ENCODE results near the gene SH2D1A. TPM values are rescaled to one million over a fixed set of nuclear protein-coding genes. Genes with fewer than 3 reads are reported as not detected.
"Not testable (repeated sequence)": the region's sequence is repeated elsewhere in the genome, so short reads cannot be mapped to it uniquely, and the experiment has no call there.

Gene SH2D1A
- total RNA-seq, 4 donors from 2014 or later, result 1.7 to 8.6 (median 5.5) TPM

DNA sequence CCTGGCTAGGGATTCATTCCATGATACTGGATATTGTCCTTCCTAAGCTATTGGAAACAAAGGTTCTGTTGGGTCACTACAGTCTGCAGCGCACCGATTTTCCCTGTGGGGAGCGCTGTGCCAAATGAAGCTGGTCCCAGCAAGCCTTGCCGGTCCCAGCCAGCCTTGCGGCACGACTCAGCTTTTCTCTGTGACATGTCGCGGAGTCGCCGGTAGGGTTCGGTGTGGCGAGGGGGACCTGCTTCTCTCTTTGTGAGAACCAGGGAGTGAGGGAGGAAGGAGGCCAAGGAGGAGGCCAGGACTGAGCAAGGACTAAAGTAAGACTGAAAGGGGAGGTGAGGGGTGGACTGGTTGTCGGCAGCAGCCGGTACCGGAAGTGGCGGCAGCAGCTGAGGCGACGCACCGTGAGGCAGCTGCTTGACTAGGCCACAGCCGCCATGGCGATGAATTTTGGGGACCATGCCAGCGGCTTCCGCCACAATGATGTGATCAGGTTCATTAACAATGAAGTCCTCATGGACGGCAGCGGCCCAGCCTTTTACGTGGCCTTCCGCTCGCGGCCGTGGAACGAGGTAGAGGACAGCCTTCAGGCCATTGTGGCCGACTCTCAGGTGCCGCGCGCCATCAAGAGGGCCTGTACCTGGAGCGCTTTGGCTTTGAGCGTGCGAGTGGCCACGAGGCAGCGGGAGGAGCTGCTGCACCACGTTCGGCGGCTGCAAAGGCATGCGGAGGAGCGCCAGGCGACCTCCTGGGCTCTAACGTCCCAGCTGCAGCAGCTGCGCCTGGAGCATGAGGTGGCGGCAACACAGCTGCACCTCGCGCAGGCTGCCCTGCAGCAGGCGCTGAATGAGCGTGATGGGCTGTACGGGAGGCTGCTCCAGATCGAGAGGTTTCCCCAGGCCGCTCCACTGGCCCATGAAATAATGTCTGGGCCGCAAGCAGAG is 13.6 kb upstream of the SH2D1A start, which contains the start of gene TEX13D:
TSS of gene TEX13D (plus strand) at position 180 of the 944 bp plus-strand sequence. CDS start at position 438, 258 bp downstream.
- DNase-seq (ENCODE audit: extremely low spot score), result no peak
- Histone ChIP-seq H3K4me1 (no peaks in the 10 kb centered on the region), H3K9me3 (no peaks in the 10 kb centered on the region), H3K27ac (replicated peaks in 1 of 4) (no peak within 1 kb of the TSS), H3K4me3 (no peak within 1 kb of the TSS), H3K27me3 (no peaks in the 10 kb centered on the region), H3K36me3 (no peaks in the 10 kb centered on the region)
- intact Hi-C loops (cut with DNase I), result no loop called here
- no peak for TF ChIP-seq POLR2AphosphoS5 (IDR thresholded peaks at IDR 0.05)
- no peak for TF ChIP-seq EP300 (IDR thresholded peaks at IDR 0.05)
- TF ChIP-seq POLR2A (IDR thresholded peaks at IDR 0.05; ENCODE audit: low read depth), result no peak
- TF ChIP-seq, protein P1, sequence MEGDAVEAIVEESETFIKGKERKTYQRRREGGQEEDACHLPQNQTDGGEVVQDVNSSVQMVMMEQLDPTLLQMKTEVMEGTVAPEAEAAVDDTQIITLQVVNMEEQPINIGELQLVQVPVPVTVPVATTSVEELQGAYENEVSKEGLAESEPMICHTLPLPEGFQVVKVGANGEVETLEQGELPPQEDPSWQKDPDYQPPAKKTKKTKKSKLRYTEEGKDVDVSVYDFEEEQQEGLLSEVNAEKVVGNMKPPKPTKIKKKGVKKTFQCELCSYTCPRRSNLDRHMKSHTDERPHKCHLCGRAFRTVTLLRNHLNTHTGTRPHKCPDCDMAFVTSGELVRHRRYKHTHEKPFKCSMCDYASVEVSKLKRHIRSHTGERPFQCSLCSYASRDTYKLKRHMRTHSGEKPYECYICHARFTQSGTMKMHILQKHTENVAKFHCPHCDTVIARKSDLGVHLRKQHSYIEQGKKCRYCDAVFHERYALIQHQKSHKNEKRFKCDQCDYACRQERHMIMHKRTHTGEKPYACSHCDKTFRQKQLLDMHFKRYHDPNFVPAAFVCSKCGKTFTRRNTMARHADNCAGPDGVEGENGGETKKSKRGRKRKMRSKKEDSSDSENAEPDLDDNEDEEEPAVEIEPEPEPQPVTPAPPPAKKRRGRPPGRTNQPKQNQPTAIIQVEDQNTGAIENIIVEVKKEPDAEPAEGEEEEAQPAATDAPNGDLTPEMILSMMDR (IDR thresholded peaks at IDR 0.05), result no peak
- WGBS, result 92% methylated on average over 40 of the region's 57 CpGs

DNA sequence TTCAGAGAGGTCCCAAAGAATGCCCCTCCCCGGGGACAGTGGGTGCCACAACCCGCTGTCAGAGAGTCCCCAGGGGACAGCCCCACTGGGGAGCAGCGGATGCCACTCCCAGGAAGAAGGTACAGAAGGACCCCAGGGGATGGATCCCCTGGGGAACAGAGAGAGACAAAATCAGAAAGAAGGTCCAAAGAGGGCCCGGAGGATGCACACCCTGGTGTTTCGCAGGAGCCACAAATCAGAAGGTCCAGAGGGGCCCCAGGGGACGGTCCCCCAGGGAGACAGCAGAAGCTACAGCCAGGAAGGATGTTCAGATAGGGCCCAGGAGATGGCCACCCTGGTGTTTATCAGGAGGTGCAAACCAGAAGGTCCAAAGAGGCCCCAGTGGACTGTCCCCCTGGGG is 12.5 kb upstream of the SH2D1A start:
- TF ChIP-seq POLR2A (IDR thresholded peaks at IDR 0.05; ENCODE audit: low read depth) (no peak), EP300 (IDR thresholded peaks at IDR 0.05) (no peak), POLR2AphosphoS5 (IDR thresholded peaks at IDR 0.05) (no peak)
- TF ChIP-seq, protein P1 (IDR thresholded peaks at IDR 0.05), result no peak
- H3K9me3 ChIP-seq, result no peaks in the 10 kb centered on the region
- no peaks in the 10 kb centered on the region for H3K4me1 ChIP-seq
- no peak for DNase-seq (ENCODE audit: extremely low spot score)
- H3K36me3 ChIP-seq, result no peaks in the 10 kb centered on the region
- H3K27me3 ChIP-seq, result no peaks in the 10 kb centered on the region
- no peak overlapping the region for H3K27ac ChIP-seq (replicated peaks in 1 of 4)
- H3K4me3 ChIP-seq, result no peak overlapping the region
- intact Hi-C loops (cut with DNase I), result no loop called here
- 77% methylated on average over 6 of the region's 6 CpGs for WGBS

DNA sequence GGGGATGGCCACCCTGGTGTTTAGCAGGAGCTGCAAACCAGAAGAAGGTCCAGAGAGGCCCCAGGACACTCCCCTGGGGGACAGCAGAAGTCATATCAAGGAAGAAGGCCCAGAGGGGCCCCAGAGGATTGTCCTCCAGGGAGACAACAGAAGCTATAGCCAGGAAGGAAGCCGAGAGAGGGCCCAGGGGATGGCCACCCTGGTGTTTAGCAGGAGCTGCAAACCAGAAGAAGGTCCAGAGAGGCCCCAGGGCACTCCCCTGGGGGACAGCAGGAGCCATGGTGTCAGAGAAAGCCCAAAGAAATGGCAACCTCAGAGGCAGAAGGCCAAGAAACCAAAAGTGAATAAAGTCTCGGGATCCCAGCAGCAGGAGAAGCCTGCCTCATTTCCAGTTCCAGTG is 11.8 kb upstream of the SH2D1A start:
- H3K27ac ChIP-seq (replicated peaks in 1 of 4); H3K27me3 ChIP-seq; intact Hi-C loops (cut with DNase I); H3K36me3 ChIP-seq; H3K9me3 ChIP-seq; H3K4me3 ChIP-seq; H3K4me1 ChIP-seq; DNase-seq (ENCODE audit: extremely low spot score): not testable (repeated sequence)
- 93% methylated on average over 2 of the region's 2 CpGs for WGBS

DNA sequence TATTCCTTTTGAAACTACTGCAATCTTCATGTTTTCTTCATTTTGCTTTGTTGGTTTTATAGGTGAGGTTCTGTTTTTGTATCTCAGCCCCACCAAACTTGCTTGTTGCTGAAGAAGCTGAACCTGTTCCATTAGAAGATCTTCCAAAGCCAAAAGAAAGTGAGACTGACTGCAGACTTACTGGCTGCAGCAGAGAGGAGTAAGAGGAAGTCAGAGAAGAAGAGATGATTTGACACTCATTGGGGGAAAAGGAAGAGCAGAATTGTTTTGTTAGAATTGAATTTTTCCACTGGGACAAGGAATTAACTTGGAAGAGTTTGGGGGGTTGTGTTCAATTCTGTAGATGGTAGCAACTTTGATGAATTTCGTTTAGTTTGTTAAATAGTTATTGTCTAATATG is 10.8 kb upstream of the SH2D1A start:
- no peak overlapping the region for H3K27ac ChIP-seq (replicated peaks in 1 of 4)
- DNase-seq (ENCODE audit: extremely low spot score), result no peak
- intact Hi-C loops (cut with DNase I), result no loop called here
- WGBS, result 37% methylated on average over 1 of the region's 1 CpG
- no peak overlapping the region for H3K4me3 ChIP-seq
- no peaks in the 10 kb centered on the region for H3K27me3 ChIP-seq
- TF ChIP-seq POLR2A (IDR thresholded peaks at IDR 0.05; ENCODE audit: low read depth) (no peak), EP300 (IDR thresholded peaks at IDR 0.05) (no peak), POLR2AphosphoS5 (IDR thresholded peaks at IDR 0.05) (no peak)
- TF ChIP-seq, protein P1 (IDR thresholded peaks at IDR 0.05), result no peak
- no peaks in the 10 kb centered on the region for H3K36me3 ChIP-seq
- no peaks in the 10 kb centered on the region for H3K9me3 ChIP-seq
- H3K4me1 ChIP-seq, result no peaks in the 10 kb centered on the region

DNA sequence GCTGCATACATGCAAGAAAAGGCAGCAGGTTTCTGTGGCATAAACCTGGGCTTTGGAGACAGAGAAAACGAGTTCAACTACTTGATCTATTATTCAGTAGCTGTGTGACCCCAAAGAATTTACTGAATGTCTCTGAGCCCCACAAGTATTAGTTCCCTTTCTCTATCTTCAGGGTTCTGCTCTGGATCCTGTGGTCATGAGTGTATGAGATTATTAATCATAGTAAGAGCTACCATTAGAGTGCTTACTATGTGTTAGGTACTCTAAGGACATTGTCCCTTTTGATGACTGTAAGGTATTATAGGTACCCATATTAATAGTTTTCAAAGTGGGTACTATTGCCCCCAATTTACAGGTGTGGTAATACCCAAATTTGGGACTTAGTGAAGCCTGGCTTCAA is 8.4 kb upstream of the SH2D1A start:
- H3K4me3 ChIP-seq, result no peak overlapping the region
- WGBS, result 50% methylated on average over 1 of the region's 1 CpG

More for the DNA sequence above, 8.4 kb upstream of the SH2D1A start:
- Histone ChIP-seq H3K9me3 (no peaks in the 10 kb centered on the region), H3K36me3 (no peaks in the 10 kb centered on the region), H3K27me3 (no peaks in the 10 kb centered on the region), H3K27ac (replicated peaks in 1 of 4) (no peak overlapping the region), H3K4me1 (peaks cover 0 to 11% (median 3%) of the 10 kb centered on the region in 4 donors)
- no peak for DNase-seq (ENCODE audit: extremely low spot score)
- intact Hi-C loops (cut with DNase I), result no loop called here
- TF ChIP-seq, protein P1 (IDR thresholded peaks at IDR 0.05), result no peak
- TF ChIP-seq POLR2AphosphoS5 (IDR thresholded peaks at IDR 0.05) (no peak), POLR2A (IDR thresholded peaks at IDR 0.05; ENCODE audit: low read depth) (no peak), EP300 (IDR thresholded peaks at IDR 0.05) (no peak)

Measured in esophagus muscularis mucosa (tissue), 4 donors.